ENCODE measurements around the gene TC2N. TPM values are rescaled to one million over a fixed set of nuclear protein-coding genes. Genes with fewer than 3 reads are reported as not detected.

The TC2N gene
- total RNA-seq, 1 donor from 2014 or later = 56.7 TPM

- Histone ChIP-seq H3K27me3 (no peaks in the 10 kb centered on the region), H3K4me3 (no peak overlapping the region), H3K36me3 (no peaks in the 10 kb centered on the region), H3K9me3 (no peaks in the 10 kb centered on the region), H3K27ac (no peak overlapping the region), H3K4me1 (no peaks in the 10 kb centered on the region)
- peak; percentile 34 for ATAC-seq
- TF ChIP-seq, protein P1, sequence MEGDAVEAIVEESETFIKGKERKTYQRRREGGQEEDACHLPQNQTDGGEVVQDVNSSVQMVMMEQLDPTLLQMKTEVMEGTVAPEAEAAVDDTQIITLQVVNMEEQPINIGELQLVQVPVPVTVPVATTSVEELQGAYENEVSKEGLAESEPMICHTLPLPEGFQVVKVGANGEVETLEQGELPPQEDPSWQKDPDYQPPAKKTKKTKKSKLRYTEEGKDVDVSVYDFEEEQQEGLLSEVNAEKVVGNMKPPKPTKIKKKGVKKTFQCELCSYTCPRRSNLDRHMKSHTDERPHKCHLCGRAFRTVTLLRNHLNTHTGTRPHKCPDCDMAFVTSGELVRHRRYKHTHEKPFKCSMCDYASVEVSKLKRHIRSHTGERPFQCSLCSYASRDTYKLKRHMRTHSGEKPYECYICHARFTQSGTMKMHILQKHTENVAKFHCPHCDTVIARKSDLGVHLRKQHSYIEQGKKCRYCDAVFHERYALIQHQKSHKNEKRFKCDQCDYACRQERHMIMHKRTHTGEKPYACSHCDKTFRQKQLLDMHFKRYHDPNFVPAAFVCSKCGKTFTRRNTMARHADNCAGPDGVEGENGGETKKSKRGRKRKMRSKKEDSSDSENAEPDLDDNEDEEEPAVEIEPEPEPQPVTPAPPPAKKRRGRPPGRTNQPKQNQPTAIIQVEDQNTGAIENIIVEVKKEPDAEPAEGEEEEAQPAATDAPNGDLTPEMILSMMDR (IDR thresholded peaks at IDR 0.05) = no peak
- intact Hi-C loops (cut with DNase I) = no loop called here
- DNase-seq = no peak
These were observed 115.6 kb downstream of the TC2N start for GRCh38 chr14:91751719-91752118.

DNA sequence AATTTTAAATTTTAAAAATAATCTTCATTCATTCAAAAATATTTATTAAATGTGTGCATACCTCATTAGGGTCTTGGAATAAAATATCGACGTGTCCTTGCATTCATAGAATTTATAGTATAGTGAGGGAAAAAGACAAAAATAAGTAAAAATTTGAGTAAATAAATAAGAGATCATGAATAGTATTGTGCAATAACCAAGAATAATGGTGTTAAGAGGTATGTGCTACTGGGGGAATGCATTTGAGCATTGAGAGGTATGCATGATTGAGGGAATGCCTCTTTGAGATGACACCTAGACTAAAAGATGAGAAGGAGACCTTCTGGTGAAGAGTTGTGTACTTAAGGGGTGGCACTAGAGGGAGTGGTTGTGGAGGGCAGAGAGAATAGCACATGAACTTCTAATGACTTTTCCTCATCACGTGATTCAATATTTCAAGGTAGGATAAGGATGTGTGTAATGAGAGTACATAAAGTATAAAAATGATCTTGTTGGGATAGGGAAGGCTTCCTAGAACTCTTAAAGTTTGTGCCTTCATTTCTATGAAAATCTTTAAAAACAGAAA is 116.6 kb downstream of the TC2N start:
- Histone ChIP-seq H3K4me3 (no peak overlapping the region), H3K27me3 (no peaks in the 10 kb centered on the region), H3K4me1 (no peaks in the 10 kb centered on the region), H3K36me3 (no peaks in the 10 kb centered on the region), H3K9me3 (no peaks in the 10 kb centered on the region), H3K27ac (no peak overlapping the region)
- no peak for ATAC-seq
- TF ChIP-seq, protein P1 (IDR thresholded peaks at IDR 0.05) = no peak
- no peak for DNase-seq
- intact Hi-C loops (cut with DNase I) = no loop called here

DNA sequence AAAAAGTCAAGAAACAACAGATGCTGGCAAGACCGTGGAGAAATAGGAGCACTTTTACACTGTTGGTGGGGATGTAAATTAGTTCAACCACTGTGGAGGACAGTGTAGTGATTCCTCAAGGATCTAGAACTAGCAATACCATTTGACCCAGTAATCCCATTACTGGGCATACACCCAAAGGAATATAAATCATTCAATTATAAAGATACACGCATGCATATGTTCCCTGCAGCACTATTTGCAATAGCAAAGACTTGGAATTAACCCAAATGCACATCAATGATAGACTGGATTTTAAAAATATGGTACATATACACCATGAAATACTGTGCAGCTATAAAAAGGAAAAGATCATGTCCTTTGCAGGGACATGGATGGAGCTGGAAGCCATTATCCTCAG is 117.5 kb downstream of the TC2N start:
- no peak for ATAC-seq
- Histone ChIP-seq H3K9me3 (no peaks in the 10 kb centered on the region), H3K36me3 (no peaks in the 10 kb centered on the region), H3K27ac (no peak overlapping the region), H3K4me3 (no peak overlapping the region), H3K27me3 (no peaks in the 10 kb centered on the region), H3K4me1 (no peaks in the 10 kb centered on the region)
- no peak for DNase-seq
- intact Hi-C loops (cut with DNase I) = no loop called here
- TF ChIP-seq, protein P1 (IDR thresholded peaks at IDR 0.05) = no peak

DNA sequence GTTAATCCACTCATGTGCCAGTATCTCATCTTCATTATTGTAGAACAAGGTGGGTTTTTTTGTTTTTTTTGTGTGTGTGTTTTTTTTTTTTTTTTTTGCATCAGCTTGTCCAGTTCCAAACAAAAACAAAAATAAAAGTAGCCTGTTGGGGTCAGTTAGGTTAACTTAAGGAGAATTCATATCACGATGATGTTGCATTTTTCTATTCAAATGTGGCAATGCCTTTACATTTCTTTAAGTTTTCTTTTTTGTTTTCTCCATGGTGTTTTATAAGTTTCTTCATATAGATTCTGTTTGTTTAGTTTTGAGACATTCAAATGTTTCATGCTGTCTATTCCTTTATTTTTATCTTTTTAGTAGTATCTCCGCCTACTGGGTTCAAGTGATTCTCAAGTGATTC is 119.3 kb downstream of the TC2N start:
- intact Hi-C loops (cut with DNase I) = no loop called here
- no peak for ATAC-seq

DNA sequence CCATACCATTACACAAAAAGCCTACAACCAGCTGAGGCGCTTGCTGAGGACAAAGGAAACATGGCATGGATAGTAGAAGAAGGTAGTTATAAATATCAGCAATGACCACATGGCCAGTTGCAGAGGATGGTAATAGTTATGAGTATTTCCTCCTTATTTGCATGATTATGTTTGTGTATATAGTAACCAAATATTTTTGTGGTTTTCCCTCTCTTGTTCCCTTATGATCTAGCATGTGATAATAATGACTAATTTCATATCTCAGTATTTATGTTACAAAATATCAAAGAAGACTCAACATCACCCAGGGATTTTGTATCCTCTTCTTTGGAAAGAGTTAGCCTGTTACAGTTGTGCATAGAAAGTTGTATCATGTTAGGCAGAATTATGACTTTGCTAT is 122.0 kb downstream of the TC2N start:
- TF ChIP-seq, protein P1 (IDR thresholded peaks at IDR 0.05) = no peak
- H3K27ac ChIP-seq = no peak overlapping the region
- H3K4me3 ChIP-seq = no peak overlapping the region
- no peaks in the 10 kb centered on the region for H3K36me3 ChIP-seq
- intact Hi-C loops (cut with DNase I) = no loop called here
- no peaks in the 10 kb centered on the region for H3K27me3 ChIP-seq
- no peak for ATAC-seq
- H3K9me3 ChIP-seq = no peaks in the 10 kb centered on the region
- no peak for DNase-seq
- no peaks in the 10 kb centered on the region for H3K4me1 ChIP-seq

More for the DNA sequence above, 119.3 kb downstream of the TC2N start:
- H3K4me3 ChIP-seq = no peak overlapping the region
- no peak overlapping the region for H3K27ac ChIP-seq
- H3K36me3 ChIP-seq = no peaks in the 10 kb centered on the region
- H3K4me1 ChIP-seq = no peaks in the 10 kb centered on the region
- no peak for DNase-seq
- no peaks in the 10 kb centered on the region for H3K27me3 ChIP-seq
- TF ChIP-seq, protein P1 (IDR thresholded peaks at IDR 0.05) = no peak
- H3K9me3 ChIP-seq = no peaks in the 10 kb centered on the region

GRCh38 chr14:91744068-91744480 is 123.3 kb downstream of the TC2N start:
- no peaks in the 10 kb centered on the region for H3K4me1 ChIP-seq
- H3K4me3 ChIP-seq = no peak overlapping the region
- DNase-seq = no peak
- TF ChIP-seq, protein P1 (IDR thresholded peaks at IDR 0.05) = no peak
- H3K27me3 ChIP-seq = no peaks in the 10 kb centered on the region
- no peak overlapping the region for H3K27ac ChIP-seq
- intact Hi-C loops (cut with DNase I) = no loop called here
- H3K36me3 ChIP-seq = no peaks in the 10 kb centered on the region
- H3K9me3 ChIP-seq = no peaks in the 10 kb centered on the region
- peak; percentile 83 for ATAC-seq

Data from upper lobe of right lung (tissue), 1 donor.